GDM1 (cell line): ENCODE results near the gene SMIM28.

Experiments used
- DNase-seq: peaks from one replicate; lab custom pipeline; 2025; lab: John Stamatoyannopoulos, UW

The SMIM28 gene

DNA sequence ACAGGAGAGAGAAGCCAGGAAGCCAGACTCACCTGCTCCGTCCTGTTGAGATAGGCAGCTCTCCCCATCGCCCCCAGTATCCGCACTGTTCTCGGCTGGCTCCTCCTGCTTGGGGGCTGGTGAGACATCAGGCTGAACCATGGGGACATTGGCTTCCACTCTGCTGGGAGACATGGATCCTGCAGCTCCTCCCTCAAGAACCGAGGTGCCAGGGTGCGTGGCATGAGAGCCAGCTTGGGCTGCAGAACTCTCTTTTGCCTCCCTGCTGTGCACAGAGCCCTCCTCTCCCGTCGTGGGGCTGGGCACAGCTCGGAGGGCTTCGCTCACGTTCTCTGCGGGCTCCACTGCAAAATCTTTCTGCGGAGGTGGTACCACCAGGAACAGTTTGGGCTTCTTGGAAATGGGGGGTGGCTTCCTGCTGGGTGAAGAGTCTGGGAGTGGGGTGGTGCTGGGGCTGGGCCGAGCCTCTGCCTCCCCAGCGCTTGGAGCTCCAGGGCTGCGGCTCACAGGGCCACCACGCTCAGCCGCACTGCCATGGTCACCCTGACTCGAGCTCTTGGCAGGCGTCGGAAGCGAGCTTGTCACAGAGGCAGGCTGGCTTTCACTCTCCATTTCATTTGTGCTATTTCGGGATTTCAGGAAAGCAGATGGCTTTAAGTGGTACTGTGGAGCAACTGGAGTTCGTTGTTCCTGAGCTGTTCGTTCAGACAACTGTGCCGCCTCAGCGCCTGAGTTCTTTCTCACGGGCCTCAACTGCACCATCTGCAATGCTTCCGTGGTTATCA lies 52.8 kb downstream of the SMIM28 start:
- no peak for DNase-seq

DNA sequence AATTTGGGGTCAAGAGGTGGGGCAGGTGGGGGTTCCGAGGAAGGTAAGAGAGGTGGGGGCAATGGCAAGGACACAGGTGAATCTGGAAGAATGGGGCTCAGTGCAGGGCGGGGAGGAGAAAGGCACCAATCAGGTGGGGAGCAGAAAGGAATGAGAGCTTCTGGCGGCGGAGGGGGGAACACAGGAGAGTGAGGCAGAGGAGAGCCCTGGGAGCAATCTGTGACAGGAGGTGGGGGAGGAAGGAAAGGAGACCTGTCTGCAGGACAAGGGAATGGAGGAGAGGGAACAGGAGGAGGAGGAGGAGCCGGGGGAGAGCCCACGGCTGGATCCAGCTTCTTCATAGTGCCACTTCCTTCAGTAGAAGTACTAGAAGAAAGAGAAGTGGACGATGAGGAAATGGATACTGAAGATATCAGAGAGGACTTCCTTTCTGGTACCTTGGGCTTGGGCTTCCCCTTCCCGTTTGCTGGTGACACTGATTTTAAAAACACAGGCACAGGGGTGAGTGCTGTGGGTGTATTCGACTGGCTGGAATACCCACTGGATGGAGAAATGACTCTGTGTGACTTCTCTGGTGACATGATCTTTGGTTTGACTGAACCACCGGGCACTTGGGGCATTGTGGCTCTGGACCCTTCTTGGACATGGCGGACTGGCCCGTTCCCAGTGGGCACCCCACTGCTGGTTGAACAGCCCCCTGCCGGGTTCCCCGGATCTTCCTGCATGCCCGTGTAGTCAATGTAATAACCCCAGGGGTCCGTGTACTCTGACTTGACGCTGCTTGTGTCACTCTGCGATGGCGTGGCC lies 53.8 kb downstream of the SMIM28 start:
- peak; percentile 3 for DNase-seq

DNA sequence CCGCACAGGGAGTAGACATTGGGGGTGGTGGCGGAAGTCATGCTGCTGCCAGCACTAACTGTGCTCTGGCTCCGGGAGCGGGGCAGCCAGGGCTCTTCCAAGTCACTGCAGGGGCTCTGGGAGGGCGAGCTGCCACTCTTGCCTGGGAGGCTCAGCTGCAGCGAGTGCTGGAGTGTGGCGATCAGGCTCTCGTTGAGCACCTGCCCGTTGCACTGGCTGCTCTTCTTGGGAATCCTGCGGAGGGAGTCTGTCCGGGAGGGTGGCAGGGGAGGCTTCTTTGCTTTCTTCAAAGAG lies 54.3 kb downstream of the SMIM28 start:
- DNase-seq, result no peak
